SKM-1 (cell line): ENCODE measurements around the gene EML4.
"Not testable (repeated sequence)": the region's sequence is repeated elsewhere in the genome, so short reads cannot be mapped to it uniquely, and the experiment has no call there.

Experiments used
- DNase-seq: peaks from one replicate; lab custom pipeline; 2025; ENCODE audit not compliant: unreplicated experiment; lab: John Stamatoyannopoulos, UW

EML4 gene

GRCh38 chr2:42170619-42171395 lies 1.7 kb downstream of the EML4 start:
- DNase-seq = no peak

GRCh38 chr2:42171396-42171980 lies 2.3 kb downstream of the EML4 start:
- no peak for DNase-seq

GRCh38 chr2:42172020-42172419 lies 2.9 kb downstream of the EML4 start:
- DNase-seq = no peak

GRCh38 chr2:42172566-42172965 lies 3.4 kb downstream of the EML4 start:
- no peak for DNase-seq

GRCh38 chr2:42173467-42173866 lies 4.3 kb downstream of the EML4 start:
- DNase-seq = not testable (repeated sequence)

GRCh38 chr2:42176992-42177738 lies 8.0 kb downstream of the EML4 start:
- DNase-seq = no peak

- DNase-seq = no peak
These were observed 9.2 kb downstream of the EML4 start for GRCh38 chr2:42178335-42178734.

- no peak for DNase-seq
These were observed 11.1 kb downstream of the EML4 start for GRCh38 chr2:42180300-42180699.

GRCh38 chr2:42182654-42183308 lies 13.6 kb downstream of the EML4 start:
- no peak for DNase-seq

- no peak for DNase-seq
These were observed 14.6 kb downstream of the EML4 start for GRCh38 chr2:42183775-42184174.

GRCh38 chr2:42184346-42184745 lies 15.2 kb downstream of the EML4 start:
- no peak for DNase-seq

GRCh38 chr2:42185220-42185921 lies 16.2 kb downstream of the EML4 start:
- no peak for DNase-seq

- DNase-seq = no peak
These were observed 17.2 kb downstream of the EML4 start for GRCh38 chr2:42186366-42186765.

- DNase-seq = no peak
These were observed 17.9 kb downstream of the EML4 start for GRCh38 chr2:42186945-42187632.

GRCh38 chr2:42187886-42188285 lies 18.7 kb downstream of the EML4 start:
- no peak for DNase-seq

GRCh38 chr2:42189235-42189566 lies 20.0 kb downstream of the EML4 start:
- DNase-seq = no peak

GRCh38 chr2:42190191-42190590 lies 21.0 kb downstream of the EML4 start:
- DNase-seq = no peak

GRCh38 chr2:42191285-42192009 lies 22.3 kb downstream of the EML4 start:
- DNase-seq = no peak

GRCh38 chr2:42192010-42192373 lies 22.8 kb downstream of the EML4 start:
- no peak for DNase-seq
